ENCODE data around the gene SLAMF1. TPM values are rescaled to one million over a fixed set of nuclear protein-coding genes. Genes with fewer than 3 reads are reported as not detected.

Gene SLAMF1
- total and polyA plus RNA-seq, 2 experiments from 2014 or later: not detected

DNA sequence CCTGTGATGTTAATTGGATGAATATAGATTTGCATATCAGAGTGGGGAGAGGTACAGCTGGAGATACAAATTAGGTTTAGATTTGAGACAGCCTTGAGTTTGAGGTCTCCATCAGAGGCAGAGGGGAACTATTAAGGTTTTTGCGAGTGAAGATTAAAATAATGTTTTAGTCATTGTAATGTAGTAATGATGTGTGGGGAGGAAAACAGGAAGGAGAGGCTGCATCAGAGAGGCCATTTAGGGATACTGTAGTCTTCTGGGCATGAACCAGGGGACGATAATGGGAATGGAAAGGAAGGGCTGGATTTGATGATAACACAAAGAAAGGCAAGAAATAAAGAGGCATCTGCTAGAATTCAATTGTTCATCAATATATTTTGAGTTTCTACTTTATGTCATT is 77.0 kb downstream of the SLAMF1 start:
- H3K9me2 ChIP-seq (ENCODE audit: insufficient read depth): no peaks in the 10 kb centered on the region
- no peak overlapping the region for H3K27ac ChIP-seq (ENCODE audit: low read depth)
- H3K27me3 ChIP-seq (ENCODE audit: insufficient read depth): no peaks in the 10 kb centered on the region
- no peak for TF ChIP-seq NANOG (IDR thresholded peaks at IDR 0.05; ENCODE audit: borderline replicate concordance)
- TF ChIP-seq ETS1 (IDR thresholded peaks at IDR 0.05): no peak
- TF ChIP-seq ZNF114 (CRISPR knock-in tag; IDR thresholded peaks at IDR 0.05): no peak
- no peak for TF ChIP-seq CTCF (conservative IDR thresholded peaks at IDR 0.05; ENCODE audit: low read depth in 2 of 2)
- no peak for TF ChIP-seq EZH2 (IDR thresholded peaks at IDR 0.05; ENCODE audit: low read depth, unreplicated experiment)
- H4K20me1 ChIP-seq (replicated peaks; ENCODE audit: insufficient read depth): no peaks in the 10 kb centered on the region
- H2AFZ ChIP-seq: no peak overlapping the region
- H3K4me3 ChIP-seq: no peak overlapping the region
- Mint-ChIP-seq H3K27ac (no peak overlapping the region), H3K36me3 (ENCODE audit: low read depth) (no peaks in the 10 kb centered on the region), H3K27me3 (ENCODE audit: insufficient read depth, low read depth, poor library complexity) (peaks cover 3% of the 10 kb centered on the region), H3K9me3 (no peaks in the 10 kb centered on the region), H3K4me1 (no peaks in the 10 kb centered on the region), H3K4me3 (no peak overlapping the region)
- no peaks in the 10 kb centered on the region for H3K4me1 ChIP-seq (ENCODE audit: insufficient read depth)
- H3K4me2 ChIP-seq: no peak overlapping the region
- H3K79me2 ChIP-seq (replicated peaks; ENCODE audit: insufficient read depth): no peaks in the 10 kb centered on the region
- no peaks in the 10 kb centered on the region for H3K36me3 ChIP-seq (ENCODE audit: insufficient read depth)
- no peaks in the 10 kb centered on the region for H3F3A ChIP-seq (replicated peaks; ENCODE audit: low read depth)
- DNase-seq (ENCODE audit: low spot score) (no peak), ATAC-seq (no peak)

- H3K4me3 Mint-ChIP-seq: no peak overlapping the region
- TF ChIP-seq ZNF462 (CRISPR knock-in tag; IDR thresholded peaks at IDR 0.05): no peak
- TF ChIP-seq CREB1 (CRISPR knock-in tag; IDR thresholded peaks at IDR 0.05; ENCODE audit: low read depth): no peak
- no peak for TF ChIP-seq JUNB (IDR thresholded peaks at IDR 0.05; ENCODE audit: unreplicated experiment)
Observed at GRCh38 chr1:160567858-160568682, 78.8 kb downstream of the SLAMF1 start.

More at GRCh38 chr1:160567858-160568682, 78.8 kb downstream of the SLAMF1 start:
- no peaks in the 10 kb centered on the region for H3K4me1 Mint-ChIP-seq
- Histone ChIP-seq H4K20me1 (replicated peaks; ENCODE audit: insufficient read depth) (no peaks in the 10 kb centered on the region), H2AFZ (no peak overlapping the region), H3K79me2 (replicated peaks; ENCODE audit: insufficient read depth) (no peaks in the 10 kb centered on the region), H3K4me2 (no peak overlapping the region), H3K9me2 (ENCODE audit: insufficient read depth) (no peaks in the 10 kb centered on the region), H3K4me1 (ENCODE audit: insufficient read depth) (no peaks in the 10 kb centered on the region), H3K36me3 (ENCODE audit: insufficient read depth) (peaks cover 3% of the 10 kb centered on the region; the same call in 1 of the 2 replicates), H3K4me3 (no peak overlapping the region), H3F3A (replicated peaks; ENCODE audit: low read depth) (no peaks in the 10 kb centered on the region), H3K27me3 (ENCODE audit: insufficient read depth) (no peaks in the 10 kb centered on the region), H3K27ac (ENCODE audit: low read depth) (no peak overlapping the region)
- H3K27ac Mint-ChIP-seq: no peak overlapping the region
- peaks cover 5% of the 10 kb centered on the region; the same call in 1 of the 3 replicates for H3K9me3 Mint-ChIP-seq
- ATAC-seq: no peak
- DNase-seq (ENCODE audit: low spot score): no peak
- no peaks in the 10 kb centered on the region for H3K36me3 Mint-ChIP-seq (ENCODE audit: low read depth)
- H3K27me3 Mint-ChIP-seq (ENCODE audit: insufficient read depth, low read depth, poor library complexity): peaks cover 3% of the 10 kb centered on the region

All from GM23338 (cell line).